ENCODE data around the gene PPP4R1.
"Not testable (repeated sequence)": the region's sequence is repeated elsewhere in the genome, so short reads cannot be mapped to it uniquely, and the experiment has no call there.

The PPP4R1 gene

DNA sequence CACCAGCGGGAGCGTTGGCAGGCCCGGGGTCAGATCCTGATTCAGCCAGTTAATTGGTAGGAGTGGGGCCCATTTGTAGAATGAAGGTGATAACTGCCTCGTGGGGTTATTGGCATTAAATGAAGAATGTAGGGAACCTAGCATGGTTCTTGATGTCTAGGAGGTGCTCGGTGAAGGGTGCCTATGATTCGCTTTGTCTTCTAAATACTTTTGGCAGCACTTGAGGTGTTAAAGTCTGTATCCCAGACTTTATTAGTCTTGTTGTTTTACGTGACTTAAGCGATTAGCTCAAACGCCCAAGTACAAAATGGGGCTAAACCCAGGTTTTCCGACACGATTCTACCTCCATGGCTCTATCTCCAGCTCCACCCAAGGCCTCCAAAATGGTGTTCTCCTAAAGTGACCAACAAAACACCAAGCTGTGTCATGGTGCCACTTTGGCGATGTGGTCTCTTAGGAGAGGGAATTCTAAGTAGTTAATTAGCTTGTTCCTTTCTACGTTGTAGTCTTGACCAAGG is 980 bp upstream of the PPP4R1 start:
- no peak for DNase-seq
- Mint-ChIP-seq H3K27me3 (no peaks in the 10 kb centered on the region), H3K9me3 (no peaks in the 10 kb centered on the region), H3K27ac (peak overlapping the region; percentile 62), H3K36me3 (ENCODE audit: low read depth) (peaks cover 9% of the 10 kb centered on the region), H3K4me1 (peaks cover 34% of the 10 kb centered on the region), H3K4me3 (peak overlapping the region; percentile 73)
- no peak for ATAC-seq

DNA sequence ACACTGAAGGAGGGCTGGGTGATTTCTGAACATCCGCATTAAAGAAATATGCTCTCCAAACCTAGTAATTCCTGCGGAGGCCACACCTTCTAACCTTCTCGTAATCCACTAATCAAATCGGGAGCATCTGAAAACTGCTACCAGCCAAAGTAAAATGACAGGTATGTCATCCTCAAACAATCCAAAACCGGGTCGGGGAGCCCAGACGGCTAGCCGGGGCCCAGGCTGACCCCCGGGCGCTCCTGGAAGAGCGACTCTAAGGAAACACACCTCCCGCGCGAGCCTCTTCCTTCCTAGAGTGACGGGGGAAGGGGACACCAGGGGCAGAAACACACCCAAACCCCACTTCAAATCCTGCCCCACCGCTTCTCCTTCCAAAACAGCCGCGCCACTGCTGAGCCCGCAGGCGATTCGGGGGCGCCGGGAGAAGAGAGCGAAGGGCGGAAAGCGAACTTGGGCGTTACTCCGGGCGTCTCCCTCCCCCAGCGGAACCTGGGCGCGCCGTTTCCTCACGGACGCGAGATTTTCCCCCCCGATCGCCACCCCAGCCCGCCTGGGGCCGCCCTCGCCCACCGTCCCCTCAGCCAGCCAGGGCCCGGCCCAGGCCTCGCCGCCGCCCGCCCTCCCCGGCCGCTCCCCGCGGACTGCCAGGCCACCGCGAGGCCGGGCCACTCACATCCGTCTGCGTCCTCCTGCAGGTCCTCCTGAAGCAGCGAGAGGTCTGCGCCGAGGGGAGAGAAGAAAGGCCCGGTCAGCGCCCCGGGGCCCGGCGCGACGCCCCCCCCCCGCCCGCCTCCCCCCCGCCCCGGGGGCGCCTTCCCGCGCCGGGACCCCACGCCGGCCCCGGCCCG is 584 bp downstream of the PPP4R1 start:
- ATAC-seq = peak; percentile 20
- Mint-ChIP-seq H3K27me3 (no peaks in the 10 kb centered on the region), H3K4me1 (peaks cover 37% of the 10 kb centered on the region)

DNA sequence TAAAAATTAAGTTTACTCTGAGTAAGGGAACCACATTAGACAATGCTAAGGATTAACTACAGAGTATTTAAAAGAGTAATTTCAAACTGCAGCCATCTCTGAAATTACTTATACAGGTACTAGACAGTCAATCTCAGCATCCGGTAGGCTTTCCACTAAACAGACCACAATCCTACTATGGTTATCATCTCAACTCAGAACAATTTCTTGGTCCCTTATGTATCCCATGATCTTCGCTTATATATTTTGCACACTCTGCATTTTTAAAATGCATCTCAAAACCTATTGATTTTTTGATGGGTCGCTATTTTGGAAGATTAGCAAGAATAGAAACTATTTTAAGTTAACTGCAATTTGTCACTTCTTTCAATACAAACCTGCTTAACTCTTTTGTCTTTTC is 1.4 kb downstream of the PPP4R1 start:
- Mint-ChIP-seq H3K27ac (peak overlapping the region; percentile 82), H3K27me3 (no peaks in the 10 kb centered on the region), H3K4me3 (peak overlapping the region; percentile 92), H3K36me3 (ENCODE audit: low read depth) (peaks cover 9% of the 10 kb centered on the region), H3K9me3 (no peaks in the 10 kb centered on the region), H3K4me1 (peaks cover 45% of the 10 kb centered on the region)
- ATAC-seq (no peak), DNase-seq (no peak)

More for the DNA sequence above, 584 bp downstream of the PPP4R1 start:
- Mint-ChIP-seq H3K9me3 (no peaks in the 10 kb centered on the region), H3K36me3 (ENCODE audit: low read depth) (peaks cover 9% of the 10 kb centered on the region), H3K27ac (peak overlapping the region; percentile 82), H3K4me3 (peak overlapping the region; percentile 92)
- peak; percentile 54 for DNase-seq

DNA sequence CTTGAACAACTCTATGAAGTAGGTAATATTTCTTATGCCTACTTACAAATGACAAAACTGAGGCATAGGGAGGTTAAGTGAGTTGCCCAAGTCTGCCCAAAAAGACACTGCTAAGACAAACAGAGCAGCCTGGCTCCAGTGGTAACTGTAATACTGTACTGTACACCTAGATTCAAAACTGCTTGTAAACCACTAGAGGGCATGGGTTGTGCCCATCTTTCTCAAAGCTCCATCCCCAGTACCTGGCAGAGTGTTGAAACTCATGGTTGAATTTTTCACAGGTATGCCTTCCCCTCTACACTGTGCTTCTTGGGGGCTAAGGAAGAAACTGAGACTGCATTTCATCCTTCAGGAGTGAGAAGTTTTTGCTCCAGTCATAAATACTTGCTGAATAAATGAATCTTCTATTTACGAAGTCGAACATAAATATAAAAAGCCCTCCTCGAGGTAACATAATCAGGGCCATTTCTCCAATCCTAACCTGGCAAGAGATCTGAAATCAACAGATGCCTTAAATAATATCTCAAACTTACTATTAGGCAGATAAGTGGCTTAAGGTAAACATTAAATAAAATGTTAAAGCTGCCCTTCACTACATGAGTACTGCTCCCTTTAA is 2.0 kb downstream of the PPP4R1 start:
- DNase-seq (peak; percentile 5), ATAC-seq (peak; percentile 67)
- Mint-ChIP-seq H3K9me3 (no peaks in the 10 kb centered on the region), H3K4me3 (peak overlapping the region; percentile 92), H3K36me3 (ENCODE audit: low read depth) (peaks cover 9% of the 10 kb centered on the region), H3K4me1 (peaks cover 47% of the 10 kb centered on the region), H3K27me3 (no peaks in the 10 kb centered on the region), H3K27ac (no peak overlapping the region)

DNA sequence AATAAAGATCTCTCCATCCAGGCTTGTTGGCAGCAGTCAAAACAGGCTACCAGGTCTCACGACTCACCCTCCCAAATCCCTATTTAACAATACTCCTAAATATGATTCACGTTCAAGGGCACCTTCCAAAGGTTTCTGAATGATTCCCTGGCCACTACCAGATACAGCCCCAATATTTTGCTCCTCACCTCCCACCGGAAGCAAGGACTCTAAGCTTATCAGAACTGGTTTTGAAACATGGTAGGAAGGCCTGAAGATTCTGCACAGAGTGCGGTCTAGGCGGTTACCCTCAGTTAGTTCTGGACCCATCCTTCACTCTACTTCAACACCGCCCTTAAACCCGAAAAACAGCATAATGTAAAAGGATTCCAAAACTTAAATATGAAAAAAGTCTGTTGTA is 5.2 kb downstream of the PPP4R1 start:
- H3K36me3 Mint-ChIP-seq (ENCODE audit: low read depth) = peaks cover 9% of the 10 kb centered on the region
- peaks cover 47% of the 10 kb centered on the region for H3K4me1 Mint-ChIP-seq
- no peak overlapping the region for H3K27ac Mint-ChIP-seq
- no peaks in the 10 kb centered on the region for H3K9me3 Mint-ChIP-seq
- H3K4me3 Mint-ChIP-seq = no peak overlapping the region
- ATAC-seq = no peak
- H3K27me3 Mint-ChIP-seq = no peaks in the 10 kb centered on the region
- no peak for DNase-seq

DNA sequence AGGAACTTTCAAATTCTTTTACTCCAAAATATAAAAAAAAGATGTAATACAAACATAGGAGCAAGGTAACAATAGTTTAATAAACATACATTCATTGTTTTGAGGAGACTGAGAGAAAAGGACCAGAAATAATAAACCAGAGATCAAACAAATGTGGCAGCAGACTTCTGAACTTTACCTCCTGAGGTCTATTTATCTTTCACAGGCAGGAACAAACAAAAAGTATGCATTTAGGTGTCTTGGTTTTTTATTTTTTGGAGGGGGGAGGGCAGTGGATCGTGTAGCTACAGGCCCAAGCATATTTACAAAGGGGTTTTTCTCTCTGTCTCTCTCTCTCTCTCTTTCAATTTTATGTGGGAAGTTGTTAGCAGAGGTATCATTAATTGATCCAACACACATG is 5.6 kb downstream of the PPP4R1 start:
- ATAC-seq = no peak
- Mint-ChIP-seq H3K4me3 (no peak overlapping the region), H3K4me1 (peaks cover 48% of the 10 kb centered on the region), H3K27ac (no peak overlapping the region), H3K36me3 (ENCODE audit: low read depth) (peaks cover 9% of the 10 kb centered on the region), H3K9me3 (no peaks in the 10 kb centered on the region), H3K27me3 (no peaks in the 10 kb centered on the region)
- DNase-seq = no peak

DNA sequence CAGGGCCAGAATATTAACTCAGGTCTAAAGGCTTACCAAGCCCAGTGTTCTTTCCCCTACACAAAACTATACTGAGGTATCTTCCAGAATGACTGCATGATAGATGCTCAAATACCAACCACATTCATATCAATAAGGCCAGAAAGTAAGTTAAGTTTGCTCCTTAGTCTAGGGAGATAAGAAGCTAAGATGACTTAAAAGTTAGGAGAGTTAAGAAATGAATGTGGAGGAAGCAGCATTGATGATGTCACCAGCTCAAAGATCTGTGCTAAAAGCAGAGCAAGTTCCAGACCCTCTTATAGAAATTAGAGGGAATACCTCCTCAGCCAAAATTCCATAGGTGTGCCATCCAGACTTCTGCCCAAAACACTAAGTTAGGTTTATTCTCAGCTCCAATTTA is 6.1 kb downstream of the PPP4R1 start:
- H3K36me3 Mint-ChIP-seq (ENCODE audit: low read depth) = peaks cover 9% of the 10 kb centered on the region
- H3K9me3 Mint-ChIP-seq = no peaks in the 10 kb centered on the region
- no peak overlapping the region for H3K27ac Mint-ChIP-seq
- DNase-seq (no peak), ATAC-seq (no peak)
- H3K27me3 Mint-ChIP-seq = no peaks in the 10 kb centered on the region
- peaks cover 45% of the 10 kb centered on the region for H3K4me1 Mint-ChIP-seq
- H3K4me3 Mint-ChIP-seq = no peak overlapping the region

DNA sequence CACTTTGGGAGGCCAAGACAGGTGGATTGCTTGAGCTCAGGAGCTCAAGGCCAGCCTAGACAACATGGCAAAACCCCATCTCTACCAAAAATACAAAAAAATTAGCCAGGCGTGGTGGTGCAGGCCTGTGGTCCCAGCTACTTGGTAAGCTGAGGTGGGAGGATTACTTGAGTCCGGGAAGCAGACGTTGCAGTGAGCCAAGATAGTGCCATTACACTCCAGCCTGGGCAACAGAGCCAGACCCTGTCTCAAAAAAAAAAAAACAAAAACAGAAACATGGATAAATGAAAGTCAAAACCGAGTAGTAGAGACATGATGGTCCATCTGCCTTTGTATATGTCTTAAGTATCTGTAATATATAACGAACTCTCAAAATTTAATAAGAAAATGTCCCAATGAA is 7.2 kb downstream of the PPP4R1 start:
- not testable (repeated sequence) for H3K9me3 Mint-ChIP-seq; H3K4me3 Mint-ChIP-seq; H3K36me3 Mint-ChIP-seq (ENCODE audit: low read depth); ATAC-seq; DNase-seq; H3K27ac Mint-ChIP-seq; H3K27me3 Mint-ChIP-seq
- peaks cover 33% of the 10 kb centered on the region for H3K4me1 Mint-ChIP-seq

DNA sequence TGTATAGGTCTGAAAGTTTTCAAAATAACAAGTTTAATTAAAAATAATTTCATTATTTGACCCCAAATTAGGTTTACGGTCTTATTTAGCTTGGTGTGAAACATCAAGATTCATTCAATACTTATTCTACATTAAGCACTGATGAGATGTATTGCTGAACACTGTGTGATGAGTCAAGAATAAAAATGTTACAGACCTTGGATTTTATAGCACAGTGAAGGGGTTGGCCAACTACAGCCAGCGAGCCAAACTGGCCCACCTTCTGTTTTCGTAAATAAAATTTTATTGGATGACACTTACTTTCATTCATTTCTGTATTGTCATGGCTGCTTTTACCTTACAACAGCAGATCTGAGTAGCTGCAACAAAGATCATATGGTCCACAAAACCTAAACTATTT is 8.3 kb downstream of the PPP4R1 start:
- peaks cover 10% of the 10 kb centered on the region for H3K36me3 Mint-ChIP-seq (ENCODE audit: low read depth)
- H3K9me3 Mint-ChIP-seq = no peaks in the 10 kb centered on the region
- ATAC-seq (no peak), DNase-seq (no peak)
- H3K4me1 Mint-ChIP-seq = peaks cover 28% of the 10 kb centered on the region
- H3K4me3 Mint-ChIP-seq = no peak overlapping the region
- H3K27ac Mint-ChIP-seq = no peak overlapping the region
- no peaks in the 10 kb centered on the region for H3K27me3 Mint-ChIP-seq

DNA sequence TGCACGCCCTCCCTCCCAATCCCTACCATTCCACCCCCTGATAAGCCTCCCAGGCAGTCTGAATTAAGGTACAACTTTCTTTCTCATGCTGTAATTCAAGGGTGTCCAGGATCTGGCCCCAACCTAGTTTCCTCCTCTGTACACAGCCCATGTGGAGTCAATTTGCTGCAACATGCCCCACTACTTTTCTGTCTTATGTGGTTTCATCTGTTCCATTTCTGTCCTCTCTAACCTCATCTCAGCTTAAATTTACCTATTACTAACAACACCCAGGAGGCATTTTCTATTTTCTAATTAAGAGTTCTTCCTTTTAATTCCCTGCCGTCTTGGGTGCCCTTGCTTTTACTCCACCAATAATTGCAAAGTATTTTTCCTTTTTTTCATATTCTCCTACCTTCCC is 10.0 kb downstream of the PPP4R1 start:
- ATAC-seq (no peak), DNase-seq (no peak)
- H3K4me1 Mint-ChIP-seq = peaks cover 24% of the 10 kb centered on the region
- no peak overlapping the region for H3K27ac Mint-ChIP-seq
- no peaks in the 10 kb centered on the region for H3K27me3 Mint-ChIP-seq
- H3K36me3 Mint-ChIP-seq (ENCODE audit: low read depth) = peaks cover 14% of the 10 kb centered on the region
- H3K9me3 Mint-ChIP-seq = peaks cover 8% of the 10 kb centered on the region
- no peak overlapping the region for H3K4me3 Mint-ChIP-seq

DNA sequence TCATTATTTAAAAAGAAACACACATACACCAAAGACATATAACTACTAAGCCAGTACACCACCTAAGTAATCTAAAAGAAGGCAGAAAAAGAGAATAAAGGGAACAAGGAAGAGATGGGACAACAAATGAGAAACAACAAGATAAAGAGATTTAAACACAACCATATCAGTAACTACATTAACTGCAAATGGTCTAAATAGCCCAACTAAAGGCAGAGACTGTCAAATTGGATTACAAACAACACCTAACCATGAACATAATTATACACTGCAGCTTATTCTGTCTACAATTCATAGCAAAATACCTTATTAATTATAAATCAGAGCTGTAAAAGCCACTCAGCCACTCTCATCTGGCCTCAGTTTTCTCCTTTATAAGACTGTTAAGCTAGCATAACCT is 15.0 kb downstream of the PPP4R1 start:
- Mint-ChIP-seq H3K36me3 (ENCODE audit: low read depth) (peaks cover 33% of the 10 kb centered on the region), H3K4me3 (no peak overlapping the region), H3K27ac (no peak overlapping the region), H3K9me3 (peaks cover 22% of the 10 kb centered on the region), H3K4me1 (peaks cover 26% of the 10 kb centered on the region), H3K27me3 (no peaks in the 10 kb centered on the region)
- ATAC-seq (no peak), DNase-seq (no peak)

DNA sequence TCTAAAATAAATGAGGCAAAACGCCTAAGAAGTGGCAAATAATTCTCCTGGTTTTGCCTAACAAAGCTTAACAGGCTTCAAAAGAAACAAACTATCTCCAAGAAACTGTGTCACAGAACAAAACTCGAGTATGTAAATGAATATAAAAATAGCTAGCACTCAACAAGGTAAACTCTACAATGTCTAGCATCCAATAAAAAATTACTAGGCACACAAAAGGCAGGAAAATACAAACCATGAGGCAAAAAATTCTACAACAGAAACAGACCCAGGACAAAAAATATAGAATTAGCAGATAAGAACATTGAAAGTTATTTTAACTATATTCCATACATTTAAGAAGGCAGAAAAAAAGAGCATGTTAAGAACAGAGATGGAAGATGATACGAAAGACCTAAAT is 16.8 kb downstream of the PPP4R1 start:
- Mint-ChIP-seq H3K9me3 (peaks cover 22% of the 10 kb centered on the region), H3K27ac (no peak overlapping the region), H3K4me1 (peaks cover 23% of the 10 kb centered on the region), H3K36me3 (ENCODE audit: low read depth) (peaks cover 37% of the 10 kb centered on the region), H3K4me3 (no peak overlapping the region), H3K27me3 (no peaks in the 10 kb centered on the region)
- DNase-seq (no peak), ATAC-seq (no peak)

DNA sequence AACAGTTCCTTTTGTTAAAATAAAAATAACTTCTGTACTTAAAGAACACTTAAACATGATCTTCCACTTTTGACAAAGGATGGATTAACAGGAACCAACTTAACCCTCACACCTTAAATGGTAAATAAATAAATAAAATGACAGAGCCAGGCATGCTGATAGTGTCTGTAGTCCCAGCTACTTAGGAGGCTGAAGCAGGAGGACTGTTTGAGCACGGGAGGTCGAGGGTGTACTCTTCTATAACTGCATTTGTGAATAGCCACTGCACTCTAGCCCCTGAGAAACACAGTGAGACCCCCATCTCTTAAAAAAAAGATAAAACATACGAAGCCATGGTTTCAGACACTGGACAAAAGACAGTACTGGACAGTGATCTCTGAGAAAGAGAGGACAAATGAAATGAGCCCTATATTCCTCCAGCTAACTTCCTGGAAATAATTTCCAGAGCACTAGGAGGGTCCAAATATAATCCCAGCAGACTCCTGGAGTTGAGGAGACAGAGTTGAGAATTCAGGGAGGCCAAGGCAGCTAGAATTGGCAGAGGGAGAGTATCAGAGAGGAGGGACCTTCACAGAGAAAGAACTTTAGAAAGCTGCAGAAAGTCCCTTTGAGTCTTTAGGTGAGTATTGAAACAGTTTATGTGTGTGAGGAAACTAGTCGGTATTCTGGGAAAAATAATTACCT is 17.4 kb downstream of the PPP4R1 start:
- no peak overlapping the region for H3K4me3 Mint-ChIP-seq
- ATAC-seq (no peak), DNase-seq (no peak)
- H3K27me3 Mint-ChIP-seq = no peaks in the 10 kb centered on the region
- no peak overlapping the region for H3K27ac Mint-ChIP-seq
- peaks cover 23% of the 10 kb centered on the region for H3K4me1 Mint-ChIP-seq
- peaks cover 22% of the 10 kb centered on the region for H3K9me3 Mint-ChIP-seq
- peaks cover 41% of the 10 kb centered on the region for H3K36me3 Mint-ChIP-seq (ENCODE audit: low read depth)

DNA sequence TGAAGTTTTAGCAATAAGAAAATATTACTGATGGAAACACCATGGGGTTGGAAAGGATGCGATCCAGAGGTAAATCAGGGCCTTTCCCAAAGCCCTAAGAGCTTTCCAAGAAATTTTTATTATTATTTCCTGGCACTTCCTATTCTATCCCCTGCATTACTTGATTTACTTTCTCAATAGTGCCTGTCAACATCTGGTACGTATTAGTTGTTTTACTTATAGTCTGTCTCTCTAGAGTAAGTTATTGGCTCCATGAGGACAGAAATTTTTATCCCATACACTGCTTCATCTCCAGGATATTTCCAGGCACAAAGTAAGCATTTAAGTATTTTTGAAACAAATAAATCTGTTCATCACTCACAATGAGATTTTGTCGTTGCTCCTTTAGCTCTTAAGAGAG is 18.1 kb downstream of the PPP4R1 start:
- Mint-ChIP-seq H3K4me3 (no peak overlapping the region), H3K27ac (no peak overlapping the region), H3K27me3 (no peaks in the 10 kb centered on the region), H3K4me1 (peaks cover 23% of the 10 kb centered on the region), H3K36me3 (ENCODE audit: low read depth) (peaks cover 41% of the 10 kb centered on the region), H3K9me3 (peaks cover 22% of the 10 kb centered on the region)
- DNase-seq (no peak), ATAC-seq (no peak)

All from activated naive CD8-positive, alpha-beta T cell treated with anti-CD3 and anti-CD28 coated beads, Interleukin-2, amount 50 U/mL, for 24 hours (primary cell).